Gastrocnemius medialis (tissue), 4 donors: ENCODE data around the gene GOLGA8B. TPM values are rescaled to one million over a fixed set of nuclear protein-coding genes. Genes with fewer than 3 reads are reported as not detected.
"Not testable (repeated sequence)": the region's sequence is repeated elsewhere in the genome, so short reads cannot be mapped to it uniquely, and the experiment has no call there.

Source experiments
- ATAC-seq, 2 donors: fragments of 150-250 bp; one replicate each; pipeline ENCODE4 v1.9.1; 2016
- DNase-seq, 2 donors: peaks; one replicate each; pipeline ENCODE4 v3.0.0-alpha.2; 2019
- H3K27ac ChIP-seq, 4 donors: fragments of 200-600 bp; sonication (generic); 1 replicate in 1 of 4; 2 replicates in 3 of 4; pipeline ENCODE4 v1.5.1; 2016 to 2018; ENCODE audit warnings: mild to moderate bottlenecking in 2 of 4, moderate library complexity in 1 of 4
- H3K27me3 ChIP-seq, 3 donors: fragments of 200-600 bp; sonication (generic) in 2 of 3; 1 replicate in 1 of 3; 2 replicates in 2 of 3; pipeline versions ENCODE4 v1.5.1 to v1.6.0; 2016 to 2019; ENCODE audit warnings: mild to moderate bottlenecking in 1 of 3, moderate library complexity in 1 of 3
- H3K36me3 ChIP-seq, 2 donors: fragments of 200-600 bp; sonication (generic) in 1 of 2; one replicate each; pipeline ENCODE4 v1.5.1; 2017 to 2018
- H3K4me1 ChIP-seq, 2 donors: fragments of 200-600 bp; sonication (generic) in 1 of 2; one replicate each; pipeline ENCODE4 v1.5.1; 2016 to 2017; ENCODE audit warnings: mild to moderate bottlenecking in 2 of 2
- H3K4me3 ChIP-seq, 4 donors: fragments of 200-600 bp; sonication (generic) in 3 of 4; 1 replicate in 1 of 4; 2 replicates in 3 of 4; pipeline ENCODE4 v1.5.1; 2016 to 2019; ENCODE audit warnings: mild to moderate bottlenecking in 2 of 4
- H3K9me3 ChIP-seq, 3 donors: fragments of 200-600 bp; sonication (generic) in 2 of 3; 1 replicate in 1 of 3; 2 replicates in 2 of 3; pipeline ENCODE4 v1.5.1; 2016 to 2019
- CTCF ChIP-seq, 5 experiments: fragments of 450-650 bp in 3 of 5; fragments of 200-600 bp in 2 of 5; sonication (generic) in 2 of 5; IDR thresholded peaks in 4 of 5; conservative IDR thresholded peaks in 1 of 5; 1 replicate in 4 of 5; 2 replicates in 1 of 5; pipeline ENCODE4 v1.5.1; 2016 to 2019; ENCODE audit warnings: antibody characterized with exemption in 5 of 5, mild to moderate bottlenecking in 3 of 5, moderate library complexity in 3 of 5
- POLR2A ChIP-seq, 2 donors: fragments of 450-650 bp; IDR thresholded peaks; one replicate each; pipeline ENCODE4 v1.6.1; 2017; ENCODE audit warnings: antibody characterized with exemption in 2 of 2, mild to moderate bottlenecking in 2 of 2, moderate library complexity in 2 of 2
- in situ Hi-C, 4 donors: fragments of 200-750 bp; cut with MboI; loops; one replicate each; pipeline versions ENCODE4 v1.15.0 to v1.8.0; 2017; ENCODE audit warnings: low sequenced_read_pairs in 4 of 4
- intact Hi-C: fragments of 100-400 bp; cut with DNase I; formaldehyde crosslinking; loops from one replicate; pipeline ENCODE4 v1.15.1; 2023; ENCODE audit warnings: low total_unique reads
- total RNA-seq, 4 donors: library from RNA; depleted of rRNA; stranded (reverse); fragments of >200 nt; gene quantifications; one replicate each; pipeline versions ENCODE4 v1.1.0 to v1.2.3, GENCODE V29; 2016

The GOLGA8B gene
- total RNA-seq, 4 donors from 2014 or later = 2.5 to 55.5 (median 22.9) TPM

- in situ Hi-C loops = loop anchor here in 1 of 4 donors (10.0 kb wide), 1 partner anchor 68 kb away; no protein-coding TSS in a partner anchor
- TF ChIP-seq CTCF (IDR thresholded peaks at IDR 0.05 in 4 of 5, conservative IDR thresholded peaks at IDR 0.05 in 1 of 5) (no peak), POLR2A (IDR thresholded peaks at IDR 0.05) (no peak)
- intact Hi-C loops = loop anchor here (10.0 kb wide), 3 partner anchors 148 to 478 kb away; partner anchors contain the start of genes EMC7, GOLGA8A, NOP10 and NUTM1
- Histone ChIP-seq H3K27ac (peak overlapping the region; percentile 8 to 57 (median 36)), H3K36me3 (no peaks in the 10 kb centered on the region), H3K27me3 (no peaks in the 10 kb centered on the region), H3K9me3 (no peaks in the 10 kb centered on the region), H3K4me1 (peaks cover 13 to 19% of the 10 kb centered on the region in 2 donors), H3K4me3 (peak overlapping the region; percentile 73 to 90 (median 80))
- DNase-seq (no peak), ATAC-seq (peak; percentile 42 to 45)
Observed at GRCh38 chr15:34582461-34583371, 735 bp downstream of the GOLGA8B start.

GRCh38 chr15:34581687-34582460 lies 1.6 kb downstream of the GOLGA8B start:
- not testable (repeated sequence) for H3K27ac ChIP-seq, ATAC-seq, H3K9me3 ChIP-seq, DNase-seq, H3K27me3 ChIP-seq, H3K36me3 ChIP-seq
- in situ Hi-C loops = loop anchor here in 1 of 4 donors (10.0 kb wide), 1 partner anchor 67 kb away; no protein-coding TSS in a partner anchor
- Histone ChIP-seq H3K4me1 (peaks cover 13 to 19% of the 10 kb centered on the region in 2 donors), H3K4me3 (peak overlapping the region; percentile 73 to 90 (median 80))
- intact Hi-C loops = loop anchor here (10.0 kb wide), 3 partner anchors 147 to 477 kb away; partner anchors contain the start of genes EMC7, GOLGA8A, NOP10 and NUTM1

DNA sequence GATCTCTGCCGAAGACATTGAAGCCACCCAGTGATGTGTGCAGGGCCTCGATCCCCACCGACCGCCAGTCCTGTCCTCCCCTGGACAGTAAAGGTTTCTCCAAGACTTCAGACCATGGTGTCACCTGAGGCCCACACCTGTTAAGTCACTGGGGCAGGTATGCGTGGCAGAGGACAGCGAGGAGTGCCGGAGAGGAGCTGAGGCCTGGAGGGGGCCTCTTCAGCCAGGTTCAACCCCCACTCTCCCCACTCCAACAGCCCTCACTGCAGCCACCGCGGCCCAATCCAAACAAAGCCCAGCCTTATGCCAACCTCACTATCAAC lies 2.4 kb downstream of the GOLGA8B start:
- peaks cover 13 to 19% of the 10 kb centered on the region in 2 donors for H3K4me1 ChIP-seq
- ATAC-seq = no peak
- in situ Hi-C loops (loop anchor here in 1 of 4 donors (10.0 kb wide), 1 partner anchor 66 kb away; no protein-coding TSS in a partner anchor), intact Hi-C loops (loop anchor here (10.0 kb wide), 3 partner anchors 146 to 476 kb away; partner anchors contain the start of genes EMC7, GOLGA8A, NOP10 and NUTM1)
- TF ChIP-seq CTCF (IDR thresholded peaks at IDR 0.05 in 4 of 5, conservative IDR thresholded peaks at IDR 0.05 in 1 of 5) (no peak), POLR2A (IDR thresholded peaks at IDR 0.05) (no peak)
- no peaks in the 10 kb centered on the region for H3K36me3 ChIP-seq
- no peaks in the 10 kb centered on the region for H3K27me3 ChIP-seq
- no peaks in the 10 kb centered on the region for H3K9me3 ChIP-seq
- no peak overlapping the region for H3K4me3 ChIP-seq
- no peak overlapping the region for H3K27ac ChIP-seq
- DNase-seq = no peak

DNA sequence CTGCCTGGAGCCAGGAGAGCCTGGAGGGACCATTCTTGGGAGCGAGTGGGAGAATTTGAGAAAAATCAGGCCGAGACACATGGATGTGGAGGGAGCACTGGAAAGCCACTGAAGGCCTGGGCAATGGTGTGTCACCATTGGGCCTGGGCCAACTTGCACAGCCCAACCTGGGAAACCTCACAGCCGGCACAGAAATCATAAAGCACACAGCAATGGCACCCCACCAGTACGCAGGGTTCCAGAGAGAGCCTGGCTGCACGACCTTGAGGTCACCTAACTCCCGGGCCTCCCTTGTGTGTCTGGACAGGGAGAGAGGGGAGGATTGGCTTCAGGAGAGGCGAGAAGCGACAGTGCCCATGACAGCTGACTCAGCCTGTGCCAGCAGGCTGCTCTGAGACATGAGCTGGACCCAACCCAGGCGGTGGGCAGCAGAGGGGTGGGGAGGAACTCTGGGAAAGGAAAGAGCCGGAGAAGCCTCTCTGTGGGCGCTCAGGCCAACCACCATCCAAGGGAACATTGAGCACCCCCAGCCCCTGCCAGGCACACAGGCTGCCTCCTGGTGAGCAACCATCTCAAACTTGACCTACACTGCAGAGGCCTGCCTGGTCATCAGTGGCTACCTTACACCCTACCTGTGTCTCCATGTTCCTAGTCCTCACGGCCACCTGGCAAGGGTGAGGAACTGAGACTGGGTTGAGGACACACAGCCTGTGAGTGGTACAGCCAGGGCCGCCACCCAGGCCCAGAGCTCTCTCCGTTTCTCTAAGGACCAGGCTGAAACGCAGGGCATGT lies 3.0 kb downstream of the GOLGA8B start:
- H3K36me3 ChIP-seq, DNase-seq, ATAC-seq, H3K27me3 ChIP-seq, H3K4me3 ChIP-seq, H3K9me3 ChIP-seq, H3K27ac ChIP-seq: not testable (repeated sequence)
- intact Hi-C loops = loop anchor here (10.0 kb wide), 3 partner anchors 146 to 476 kb away; partner anchors contain the start of genes EMC7, GOLGA8A, NOP10 and NUTM1
- in situ Hi-C loops = loop anchor here in 1 of 4 donors (10.0 kb wide), 1 partner anchor 66 kb away; no protein-coding TSS in a partner anchor
- peaks cover 13 to 19% of the 10 kb centered on the region in 2 donors for H3K4me1 ChIP-seq

GRCh38 chr15:34578283-34578674 lies 5.2 kb downstream of the GOLGA8B start:
- H3K27ac ChIP-seq = no peak overlapping the region
- H3K9me3 ChIP-seq = no peaks in the 10 kb centered on the region
- H3K4me3 ChIP-seq = no peak overlapping the region
- peaks cover 9 to 14% of the 10 kb centered on the region in 2 donors for H3K4me1 ChIP-seq
- ATAC-seq (no peak), DNase-seq (no peak)
- no peaks in the 10 kb centered on the region for H3K36me3 ChIP-seq
- TF ChIP-seq CTCF (IDR thresholded peaks at IDR 0.05 in 4 of 5, conservative IDR thresholded peaks at IDR 0.05 in 1 of 5) (no peak), POLR2A (IDR thresholded peaks at IDR 0.05) (no peak)
- no peaks in the 10 kb centered on the region for H3K27me3 ChIP-seq
- intact Hi-C loops (no loop called here), in situ Hi-C loops (no loop called here)

DNA sequence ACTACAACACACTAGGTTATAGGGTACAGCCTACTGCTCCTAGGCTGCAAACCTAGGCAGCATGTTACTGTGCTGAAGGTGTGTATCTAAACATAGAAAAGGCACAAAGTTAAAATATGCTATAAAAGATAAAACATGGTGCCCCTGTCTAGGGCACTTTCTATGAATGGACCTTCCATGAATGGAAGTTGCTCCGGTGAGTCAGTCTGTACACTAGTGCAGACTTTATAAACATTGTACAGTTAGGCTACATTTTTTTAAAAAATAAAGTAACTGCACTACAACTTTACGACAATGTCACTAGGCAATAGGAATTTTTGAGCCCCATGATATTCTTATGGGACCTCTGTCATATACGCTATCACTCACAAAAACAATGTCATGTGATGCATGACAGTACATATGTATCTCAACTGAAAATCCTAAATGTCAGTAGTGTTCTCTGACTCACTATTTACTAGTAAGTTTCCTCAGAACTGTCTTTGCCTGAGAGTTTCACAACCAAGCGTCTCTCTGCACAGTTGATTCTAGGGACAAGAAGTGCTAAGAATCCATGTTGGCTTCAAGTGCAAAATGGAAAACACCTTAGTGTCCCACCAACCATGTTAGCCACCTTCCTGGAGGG lies 5.7 kb downstream of the GOLGA8B start:
- intact Hi-C loops, in situ Hi-C loops, H3K4me3 ChIP-seq: not testable (repeated sequence)

DNA sequence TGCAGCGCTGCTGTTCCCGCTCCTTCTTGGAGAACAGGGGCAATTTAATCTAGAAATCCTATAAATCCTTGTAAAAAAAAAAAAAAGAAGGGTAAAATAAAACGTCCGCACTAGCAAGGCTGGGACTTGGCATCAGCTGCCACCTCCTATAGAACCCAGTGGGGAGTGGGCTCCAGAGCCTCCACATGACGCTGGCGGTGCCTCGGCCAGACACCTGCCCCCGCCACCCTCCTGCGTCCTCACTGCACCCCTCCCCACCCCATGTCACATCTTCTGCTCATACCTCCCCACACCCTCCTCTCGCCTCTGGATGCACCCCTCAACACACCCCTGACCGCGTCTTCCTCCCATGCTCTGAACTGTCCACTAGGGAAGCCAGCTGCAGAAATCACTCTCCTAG lies 8.4 kb downstream of the GOLGA8B start:
- H3K27ac ChIP-seq, in situ Hi-C loops, H3K9me3 ChIP-seq, H3K4me3 ChIP-seq, ATAC-seq, H3K27me3 ChIP-seq, H3K4me1 ChIP-seq, intact Hi-C loops, DNase-seq, H3K36me3 ChIP-seq: not testable (repeated sequence)

More for the DNA sequence above, 5.7 kb downstream of the GOLGA8B start:
- ATAC-seq, H3K27me3 ChIP-seq, DNase-seq, H3K36me3 ChIP-seq, H3K27ac ChIP-seq, H3K9me3 ChIP-seq: not testable (repeated sequence)
- peaks cover 9 to 11% of the 10 kb centered on the region in 2 donors for H3K4me1 ChIP-seq
